Hepatocyte (in vitro differentiated cells): ENCODE data around the gene ARMC8.

ENCODE experiments used
- EZH2 ChIP-seq: fragments of 200-600 bp; sonication (generic); IDR thresholded peaks from 2 replicates; pipeline ENCODE4 v1.6.1; 2016; ENCODE audit warnings: antibody characterized with exemption, mild to moderate bottlenecking, borderline replicate concordance
- TF ChIP-seq, protein P1 (sequence below): fragments of 200-600 bp; sonication (generic); IDR thresholded peaks from 2 replicates; pipeline ENCODE4 v1.5.1; 2016; ENCODE audit warnings: antibody characterized with exemption, mild to moderate bottlenecking; ENCODE audit not compliant: poor library complexity

DNA sequence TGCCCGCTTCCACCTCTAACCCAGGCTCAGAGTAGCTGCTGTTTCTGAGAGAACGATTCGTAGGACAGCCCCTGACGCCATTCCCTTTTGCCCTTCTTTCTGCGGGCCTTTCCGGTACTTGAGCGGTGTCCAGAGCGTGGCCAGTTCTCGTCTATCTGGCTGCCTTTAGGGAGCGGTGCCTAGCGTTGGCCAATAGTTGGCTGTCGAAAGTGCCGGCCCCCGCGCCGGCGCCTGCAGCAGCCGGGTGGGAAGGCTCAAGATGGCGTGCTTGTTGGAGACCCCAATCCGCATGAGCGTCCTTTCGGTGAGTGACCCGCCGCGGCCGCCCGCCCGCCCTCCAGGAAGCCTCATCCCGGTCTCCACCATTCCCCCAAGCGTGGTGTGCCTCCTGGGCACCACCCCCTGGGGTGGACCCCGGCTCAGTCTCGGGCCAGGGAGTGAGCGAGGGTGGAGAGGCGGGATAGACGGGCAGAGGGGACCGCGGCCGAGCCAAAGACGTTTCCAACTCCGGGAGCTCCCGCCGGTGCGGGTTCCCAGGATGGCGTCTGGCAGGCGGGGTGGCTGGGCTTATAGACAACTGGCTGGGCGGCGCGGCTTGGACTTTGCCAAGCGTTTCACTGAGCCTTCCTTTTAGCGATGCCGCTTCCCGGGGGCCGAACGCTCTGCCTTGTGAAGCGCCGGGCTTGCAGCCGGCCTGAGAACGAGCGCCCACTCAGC is at the start of gene ARMC8:
- TF ChIP-seq, protein P1, sequence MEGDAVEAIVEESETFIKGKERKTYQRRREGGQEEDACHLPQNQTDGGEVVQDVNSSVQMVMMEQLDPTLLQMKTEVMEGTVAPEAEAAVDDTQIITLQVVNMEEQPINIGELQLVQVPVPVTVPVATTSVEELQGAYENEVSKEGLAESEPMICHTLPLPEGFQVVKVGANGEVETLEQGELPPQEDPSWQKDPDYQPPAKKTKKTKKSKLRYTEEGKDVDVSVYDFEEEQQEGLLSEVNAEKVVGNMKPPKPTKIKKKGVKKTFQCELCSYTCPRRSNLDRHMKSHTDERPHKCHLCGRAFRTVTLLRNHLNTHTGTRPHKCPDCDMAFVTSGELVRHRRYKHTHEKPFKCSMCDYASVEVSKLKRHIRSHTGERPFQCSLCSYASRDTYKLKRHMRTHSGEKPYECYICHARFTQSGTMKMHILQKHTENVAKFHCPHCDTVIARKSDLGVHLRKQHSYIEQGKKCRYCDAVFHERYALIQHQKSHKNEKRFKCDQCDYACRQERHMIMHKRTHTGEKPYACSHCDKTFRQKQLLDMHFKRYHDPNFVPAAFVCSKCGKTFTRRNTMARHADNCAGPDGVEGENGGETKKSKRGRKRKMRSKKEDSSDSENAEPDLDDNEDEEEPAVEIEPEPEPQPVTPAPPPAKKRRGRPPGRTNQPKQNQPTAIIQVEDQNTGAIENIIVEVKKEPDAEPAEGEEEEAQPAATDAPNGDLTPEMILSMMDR, result no peak
- no peak for TF ChIP-seq EZH2
